CD4-positive, alpha-beta T cell treated with Interleukin-21 for 1 hour (primary cell): ENCODE results near the gene CCT6A.
"Not testable (repeated sequence)": the region's sequence is repeated elsewhere in the genome, so short reads cannot be mapped to it uniquely, and the experiment has no call there.

Source experiments
- DNase-seq: peaks from one replicate; pipeline ENCODE4 v3.0.0-alpha.2; 2020

Gene CCT6A

GRCh38 chr7:56051339-56052191, at the start of gene CCT6A, which contains the start of gene PSPH:
Gene CCT6A, plus strand, starts transcription at chr7:56051765. Its CDS starts 84 bp downstream, at chr7:56051849.
Gene PSPH, minus strand, starts transcription at chr7:56051444. Its CDS starts 30,232 bp downstream, at chr7:56021212.
- peak; percentile 88 for DNase-seq

- DNase-seq = no peak
These were observed 47.8 kb upstream of the CCT6A start for GRCh38 chr7:56003749-56004148.

GRCh38 chr7:56007167-56007652, 44.4 kb upstream of the CCT6A start:
- no peak for DNase-seq

GRCh38 chr7:56007891-56008290, 43.7 kb upstream of the CCT6A start:
- no peak for DNase-seq

- no peak for DNase-seq
These were observed 41.9 kb upstream of the CCT6A start for GRCh38 chr7:56009695-56010094.

- DNase-seq = not testable (repeated sequence)
These were observed 34.5 kb upstream of the CCT6A start for GRCh38 chr7:56017015-56017414.

GRCh38 chr7:56019501-56019900, 32.1 kb upstream of the CCT6A start:
- DNase-seq = no peak

GRCh38 chr7:56023500-56023899, 28.1 kb upstream of the CCT6A start:
- DNase-seq = no peak

- DNase-seq = no peak
These were observed 25.0 kb upstream of the CCT6A start for GRCh38 chr7:56026538-56026937.

- no peak for DNase-seq
These were observed 22.5 kb upstream of the CCT6A start for GRCh38 chr7:56028942-56029630.

- DNase-seq = no peak
These were observed 21.2 kb upstream of the CCT6A start for GRCh38 chr7:56030340-56030739.

GRCh38 chr7:56031556-56031955, 20.0 kb upstream of the CCT6A start:
- DNase-seq = not testable (repeated sequence)

- not testable (repeated sequence) for DNase-seq
These were observed 19.0 kb upstream of the CCT6A start for GRCh38 chr7:56032578-56032977.

- peak; percentile 75 for DNase-seq
These were observed 17.7 kb upstream of the CCT6A start for GRCh38 chr7:56033671-56034432.

- DNase-seq = no peak
These were observed 10.8 kb upstream of the CCT6A start for GRCh38 chr7:56040730-56041129.

- DNase-seq = not testable (repeated sequence)
These were observed 5.8 kb upstream of the CCT6A start for GRCh38 chr7:56045758-56046157.

- no peak for DNase-seq
These were observed 4.7 kb upstream of the CCT6A start for GRCh38 chr7:56046721-56047445.

- not testable (repeated sequence) for DNase-seq
These were observed 4.0 kb upstream of the CCT6A start for GRCh38 chr7:56047446-56048116.

- DNase-seq = no peak
These were observed 3.3 kb upstream of the CCT6A start for GRCh38 chr7:56048245-56048644.

- not testable (repeated sequence) for DNase-seq
These were observed 2.8 kb upstream of the CCT6A start for GRCh38 chr7:56048763-56049162.

GRCh38 chr7:56051053-56051338, 569 bp upstream of the CCT6A start:
- no peak for DNase-seq

GRCh38 chr7:56053379-56053778, 1.8 kb downstream of the CCT6A start:
- DNase-seq = no peak
